ENCODE data around the gene KLF13. TPM values are rescaled to one million over a fixed set of nuclear protein-coding genes. Genes with fewer than 3 reads are reported as not detected.

KLF13 gene
- total RNA-seq, 4 donors from 2014 or later = 18.3 to 50.2 (median 32.9) TPM

DNA sequence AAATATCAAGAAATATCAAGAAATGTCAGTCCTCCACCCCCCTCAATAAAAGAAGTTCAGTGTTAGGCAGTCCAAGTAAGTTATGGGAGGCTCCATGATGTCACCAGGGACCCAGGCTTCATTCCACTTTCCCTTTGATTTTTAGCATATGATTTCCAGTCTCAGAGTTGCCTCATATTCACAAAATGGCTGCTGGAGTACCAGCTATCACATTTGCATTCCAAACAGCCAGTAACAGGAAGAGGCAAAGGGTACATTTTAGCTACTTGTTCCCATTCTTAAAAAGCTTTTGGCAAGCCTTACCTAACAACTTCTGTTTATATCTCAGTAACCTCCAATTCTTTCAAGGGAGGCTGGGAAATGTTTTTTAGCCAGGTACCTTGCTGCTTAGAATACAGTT lies 13.4 kb upstream of the KLF13 start:
- no peak for DNase-seq
- H3K27ac ChIP-seq = no peak overlapping the region
- in situ Hi-C loops (cut with MboI; ENCODE audit: low sequenced_read_pairs in 4 of 4) (loop anchor here in 2 of 4 donors (10.0 to 25.0 kb wide), 2 partner anchors 124 to 172 kb away; no protein-coding TSS in a partner anchor), intact Hi-C loops (cut with DNase I; ENCODE audit: low total_unique reads) (no loop called here)
- H3K27me3 ChIP-seq = no peaks in the 10 kb centered on the region
- peaks cover 0 to 12% (median 6%) of the 10 kb centered on the region in 3 donors for H3K9me3 ChIP-seq
- H3K4me3 ChIP-seq = no peak overlapping the region
- TF ChIP-seq, protein P1, sequence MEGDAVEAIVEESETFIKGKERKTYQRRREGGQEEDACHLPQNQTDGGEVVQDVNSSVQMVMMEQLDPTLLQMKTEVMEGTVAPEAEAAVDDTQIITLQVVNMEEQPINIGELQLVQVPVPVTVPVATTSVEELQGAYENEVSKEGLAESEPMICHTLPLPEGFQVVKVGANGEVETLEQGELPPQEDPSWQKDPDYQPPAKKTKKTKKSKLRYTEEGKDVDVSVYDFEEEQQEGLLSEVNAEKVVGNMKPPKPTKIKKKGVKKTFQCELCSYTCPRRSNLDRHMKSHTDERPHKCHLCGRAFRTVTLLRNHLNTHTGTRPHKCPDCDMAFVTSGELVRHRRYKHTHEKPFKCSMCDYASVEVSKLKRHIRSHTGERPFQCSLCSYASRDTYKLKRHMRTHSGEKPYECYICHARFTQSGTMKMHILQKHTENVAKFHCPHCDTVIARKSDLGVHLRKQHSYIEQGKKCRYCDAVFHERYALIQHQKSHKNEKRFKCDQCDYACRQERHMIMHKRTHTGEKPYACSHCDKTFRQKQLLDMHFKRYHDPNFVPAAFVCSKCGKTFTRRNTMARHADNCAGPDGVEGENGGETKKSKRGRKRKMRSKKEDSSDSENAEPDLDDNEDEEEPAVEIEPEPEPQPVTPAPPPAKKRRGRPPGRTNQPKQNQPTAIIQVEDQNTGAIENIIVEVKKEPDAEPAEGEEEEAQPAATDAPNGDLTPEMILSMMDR (IDR thresholded peaks at IDR 0.05 in 4 of 5, conservative IDR thresholded peaks at IDR 0.05 in 1 of 5) = no peak
- TF ChIP-seq POLR2A (IDR thresholded peaks at IDR 0.05) = no peak
- ATAC-seq = no peak
- H3K4me1 ChIP-seq = no peaks in the 10 kb centered on the region
- H3K36me3 ChIP-seq = no peaks in the 10 kb centered on the region

DNA sequence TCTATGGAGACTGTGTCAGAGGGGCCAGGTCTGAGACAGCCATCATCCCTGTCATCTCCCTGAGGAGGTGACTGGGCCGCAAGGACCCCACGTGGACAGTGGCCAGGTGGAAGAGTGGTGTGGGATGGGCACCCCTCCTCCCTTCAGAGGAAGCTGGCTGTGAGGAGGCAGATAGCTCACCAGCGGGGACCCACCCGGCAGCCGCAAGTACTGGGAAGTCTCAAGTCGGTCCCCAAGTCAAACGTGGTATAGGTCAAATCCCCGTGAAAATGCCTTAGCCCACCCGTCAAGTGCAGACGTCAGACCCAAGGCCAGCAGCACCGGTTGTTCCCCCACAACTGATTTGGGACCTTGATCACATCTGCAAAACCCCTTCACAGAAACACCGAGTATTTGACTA lies 12.3 kb upstream of the KLF13 start:
- in situ Hi-C loops (cut with MboI; ENCODE audit: low sequenced_read_pairs in 4 of 4) = loop anchor here in 2 of 4 donors (10.0 to 25.0 kb wide), 2 partner anchors 123 to 170 kb away; no protein-coding TSS in a partner anchor
- ATAC-seq = no peak

DNA sequence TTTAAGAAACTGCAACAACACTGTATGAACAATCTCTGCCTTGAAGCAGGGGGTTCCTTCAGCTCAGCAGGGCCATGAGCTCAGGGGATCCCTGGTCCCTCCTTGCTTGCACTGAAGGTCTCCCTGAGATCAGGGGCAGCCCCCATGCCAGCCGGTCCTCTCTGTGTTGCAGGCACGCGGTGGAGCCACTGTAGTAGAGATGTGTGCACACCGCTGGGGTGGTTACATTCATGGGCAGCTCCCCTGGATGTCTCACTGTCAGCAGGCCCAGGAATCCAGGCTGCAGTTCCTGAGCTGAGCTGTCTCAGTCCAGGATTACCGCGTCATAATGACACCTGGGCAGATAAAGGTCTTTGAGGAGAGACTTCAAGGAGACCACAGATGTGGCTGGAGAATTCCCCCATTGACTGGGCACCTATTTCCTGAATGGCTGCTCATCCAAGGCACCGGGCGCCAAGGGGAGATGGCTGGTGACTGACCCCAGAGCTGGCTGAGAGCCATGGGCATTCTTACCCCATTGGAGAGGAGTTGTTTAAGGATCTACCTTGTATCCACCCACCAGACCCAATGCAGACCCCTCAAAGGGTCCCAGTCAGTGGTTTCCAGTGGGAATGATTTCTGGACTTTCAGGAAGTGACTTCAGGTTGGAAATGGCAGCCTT lies 10.4 kb upstream of the KLF13 start:
- TF ChIP-seq, protein P1 (IDR thresholded peaks at IDR 0.05 in 4 of 5, conservative IDR thresholded peaks at IDR 0.05 in 1 of 5) = no peak
- TF ChIP-seq POLR2A (IDR thresholded peaks at IDR 0.05) = no peak
- intact Hi-C loops (cut with DNase I; ENCODE audit: low total_unique reads) (no loop called here), in situ Hi-C loops (cut with MboI; ENCODE audit: low sequenced_read_pairs in 4 of 4) (loop anchor here in 2 of 4 donors (10.0 to 25.0 kb wide), 2 partner anchors 121 to 169 kb away; no protein-coding TSS in a partner anchor)
- Histone ChIP-seq H3K36me3 (no peaks in the 10 kb centered on the region), H3K4me1 (no peaks in the 10 kb centered on the region), H3K9me3 (peaks cover 0 to 12% (median 6%) of the 10 kb centered on the region in 3 donors), H3K27ac (no peak overlapping the region), H3K4me3 (no peak overlapping the region), H3K27me3 (no peaks in the 10 kb centered on the region)
- DNase-seq (no peak), ATAC-seq (no peak)

More for the DNA sequence above, 12.3 kb upstream of the KLF13 start:
- Histone ChIP-seq H3K4me1 (no peaks in the 10 kb centered on the region), H3K9me3 (peaks cover 0 to 12% (median 6%) of the 10 kb centered on the region in 3 donors), H3K36me3 (no peaks in the 10 kb centered on the region), H3K27me3 (no peaks in the 10 kb centered on the region), H3K4me3 (no peak overlapping the region), H3K27ac (no peak overlapping the region)
- DNase-seq = peak in 1 of 2 donors; percentile 8
- TF ChIP-seq, protein P1 (IDR thresholded peaks at IDR 0.05 in 4 of 5, conservative IDR thresholded peaks at IDR 0.05 in 1 of 5) = no peak
- no peak for TF ChIP-seq POLR2A (IDR thresholded peaks at IDR 0.05)
- intact Hi-C loops (cut with DNase I; ENCODE audit: low total_unique reads) = no loop called here

DNA sequence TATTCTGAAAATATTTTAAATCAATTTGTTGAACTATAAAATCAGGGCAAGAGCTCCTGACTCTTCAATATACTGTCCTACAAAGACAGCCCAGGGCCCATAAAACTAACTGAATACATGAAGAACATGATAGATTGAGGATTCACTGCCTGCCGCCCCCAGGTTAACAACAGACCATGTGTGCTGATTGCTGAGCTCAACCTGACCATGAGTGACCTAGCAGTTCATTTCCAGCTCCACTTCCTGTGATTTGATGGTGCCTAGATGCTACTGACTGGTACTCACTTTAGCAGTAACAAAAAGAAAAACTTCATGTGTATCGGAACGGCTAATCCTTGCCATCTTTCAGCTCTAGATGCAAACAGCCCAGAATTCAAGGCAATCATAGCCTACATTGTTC lies 9.6 kb upstream of the KLF13 start:
- TF ChIP-seq POLR2A (IDR thresholded peaks at IDR 0.05) = no peak
- TF ChIP-seq, protein P1 (IDR thresholded peaks at IDR 0.05 in 4 of 5, conservative IDR thresholded peaks at IDR 0.05 in 1 of 5) = no peak
- Histone ChIP-seq H3K27me3 (no peaks in the 10 kb centered on the region), H3K4me1 (no peaks in the 10 kb centered on the region), H3K27ac (no peak overlapping the region), H3K4me3 (no peak overlapping the region), H3K36me3 (no peaks in the 10 kb centered on the region), H3K9me3 (peaks cover 0 to 12% (median 6%) of the 10 kb centered on the region in 3 donors)
- intact Hi-C loops (cut with DNase I; ENCODE audit: low total_unique reads) = no loop called here
- in situ Hi-C loops (cut with MboI; ENCODE audit: low sequenced_read_pairs in 4 of 4) = loop anchor here in 2 of 4 donors (10.0 to 25.0 kb wide), 2 partner anchors 120 to 168 kb away; no protein-coding TSS in a partner anchor
- ATAC-seq = no peak
- DNase-seq = no peak
